Activated CD8-positive, alpha-beta memory T cell treated with anti-CD3 and anti-CD28 coated beads for 36 hours (primary cell): Measurements from ENCODE around the gene P2RX3. TPM values are rescaled to one million over a fixed set of nuclear protein-coding genes. Genes with fewer than 3 reads are reported as not detected.

Source experiments
- CTCF ChIA-PET: fragments of 350-600 bp; sonication (Branson Sonifier 250); formaldehyde crosslinking; loops from one replicate; lab custom pipeline; 2021; ENCODE audit warnings: antibody characterized with exemption; lab: Charles Lee
- POLR2A ChIA-PET: fragments of 350-600 bp; sonication (Branson Sonifier 250); formaldehyde crosslinking; loops from one replicate; lab custom pipeline; 2021; ENCODE audit warnings: antibody characterized with exemption; lab: Charles Lee
- total RNA-seq, 2 experiments: library from RNA; stranded (reverse); gene quantifications; one replicate each; pipeline ENCODE4 v1.2.3, GENCODE V29; 2021

Gene P2RX3
- total RNA-seq, 2 experiments from 2014 or later, result not detected

DNA sequence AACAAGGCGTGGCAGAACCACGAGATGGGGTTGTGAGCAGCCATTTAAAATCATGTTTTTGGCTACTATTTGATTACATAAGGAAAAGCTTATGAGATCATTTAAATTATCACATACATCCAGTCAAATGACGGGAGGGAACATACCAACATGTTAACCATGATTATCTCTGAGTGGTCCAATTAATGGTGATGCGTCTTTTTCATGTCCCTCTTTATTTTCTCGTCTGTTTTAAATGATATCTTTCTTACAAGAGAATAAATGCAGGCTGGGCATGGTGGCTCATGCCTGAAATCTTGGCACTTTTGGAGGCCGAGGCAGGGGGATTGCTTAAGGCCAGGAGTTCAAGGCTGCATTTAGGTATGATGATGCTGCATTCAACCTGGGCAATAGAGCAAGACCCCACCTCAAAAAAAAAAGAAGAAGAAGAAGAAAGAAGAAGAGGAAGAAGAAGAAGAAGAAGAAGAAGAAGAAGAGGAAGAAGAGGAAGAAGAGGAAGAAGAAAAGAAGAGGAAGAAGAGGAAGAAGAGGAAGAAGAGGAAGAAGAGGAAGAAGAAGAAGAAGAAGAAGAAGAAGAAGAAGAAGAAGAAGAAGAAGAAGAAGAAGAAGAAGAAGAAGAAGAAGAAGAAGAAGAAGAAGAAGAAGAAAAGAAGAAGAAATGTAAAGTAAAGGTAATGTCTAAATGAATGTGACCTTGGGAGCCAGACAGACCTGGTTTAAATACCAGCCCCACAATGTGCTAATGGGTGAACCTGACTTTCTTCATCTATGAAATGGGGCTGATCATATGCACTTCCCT, 65.0 kb downstream of the P2RX3 start:
- CTCF ChIA-PET, result interaction anchor here (0.9 kb wide), 1 partner anchor 53 kb away, joined by 4 read pairs; no protein-coding TSS in a partner anchor
- POLR2A ChIA-PET, result interaction anchor here (1.4 to 2.6 kb wide), 2 partner anchors 22 to 27 kb away, joined by 3 to 8 read pairs; no protein-coding TSS in a partner anchor

DNA sequence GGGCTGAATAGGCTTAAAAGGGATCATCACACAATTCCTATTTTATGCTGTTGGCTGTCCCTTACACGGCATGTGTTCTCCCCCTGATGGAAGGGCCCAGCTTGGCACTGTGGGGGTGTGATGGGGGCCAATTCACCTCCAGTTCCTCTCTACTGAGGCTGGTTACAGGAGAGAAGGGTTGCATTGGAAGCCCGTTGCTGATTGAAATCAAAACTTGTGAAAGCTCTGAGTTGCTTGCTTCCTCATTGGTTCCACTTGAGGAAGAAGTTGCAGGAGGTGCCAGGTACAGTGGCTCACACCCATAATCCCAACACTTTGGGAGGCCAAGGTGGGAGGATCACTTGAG, 65.6 kb downstream of the P2RX3 start:
- ChIA-PET POLR2A (interaction anchor here (2.6 kb wide), 1 partner anchor 21 kb away, joined by 8 read pairs; no protein-coding TSS in a partner anchor), CTCF (no interaction called here)

DNA sequence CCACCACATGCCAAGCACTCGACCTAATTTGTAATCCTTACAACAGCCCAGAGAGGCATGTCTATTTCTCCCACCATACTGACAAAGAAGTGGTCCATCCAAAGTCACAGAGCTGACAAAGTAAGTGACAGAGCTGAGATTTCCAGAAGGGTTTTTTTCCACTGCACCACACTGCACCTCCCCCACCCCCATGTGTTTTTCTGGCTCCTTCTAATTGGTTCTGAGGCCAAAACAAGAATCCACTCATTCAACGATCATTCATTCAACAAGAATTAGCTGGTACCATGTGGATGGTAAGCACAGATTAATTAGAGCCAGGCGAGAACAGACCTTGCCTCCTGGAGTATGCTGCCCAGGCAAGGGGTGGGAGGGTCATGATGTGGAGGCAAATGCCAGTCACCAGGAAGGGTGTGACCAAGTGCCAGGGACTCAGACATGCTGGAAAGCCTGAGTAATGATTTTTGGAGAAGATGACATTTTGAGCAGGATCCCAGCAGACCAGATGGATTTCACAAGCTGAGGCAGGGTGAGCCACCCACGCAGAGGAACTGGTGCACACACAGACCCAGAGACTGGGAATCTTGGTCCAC, 67.2 kb downstream of the P2RX3 start:
- ChIA-PET POLR2A (interaction anchor here (1.4 to 2.8 kb wide), 2 partner anchors 17 to 20 kb away, joined by 3 to 21 read pairs; no protein-coding TSS in a partner anchor), CTCF (interaction anchor here (1.1 to 2.5 kb wide), 3 partner anchors 15 to 29 kb away, joined by 3 to 7 read pairs (median 5); no protein-coding TSS in a partner anchor)

DNA sequence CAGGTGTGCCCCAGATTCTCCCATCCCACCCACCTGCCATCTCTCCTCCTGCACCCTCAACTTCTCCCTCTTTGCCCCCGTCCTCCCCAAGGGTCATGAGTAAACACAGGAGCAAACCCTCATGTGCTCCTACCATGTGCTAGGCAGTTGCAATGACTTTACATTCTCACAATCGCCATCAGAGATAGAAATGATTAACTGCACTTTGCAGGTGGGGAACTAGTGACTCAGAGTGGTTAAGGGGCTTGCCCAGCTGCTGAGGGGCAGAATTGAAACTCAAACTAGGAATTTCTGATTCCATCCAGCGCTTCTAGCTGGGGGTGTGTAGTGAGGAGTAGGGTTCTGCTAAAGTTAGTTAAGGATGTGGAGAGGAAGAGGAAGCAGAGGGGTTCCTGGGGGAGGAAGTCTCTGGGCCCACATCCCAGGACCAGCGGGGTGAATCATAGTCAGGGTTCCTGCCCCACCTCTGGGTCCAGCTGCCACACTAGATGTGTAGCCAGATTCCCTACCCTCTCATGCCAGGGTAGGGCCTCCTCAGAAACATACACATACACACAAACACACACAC, 68.3 kb downstream of the P2RX3 start:
- ChIA-PET POLR2A (interaction anchor here (1.3 to 2.8 kb wide), 4 partner anchors 10 to 18 kb away, joined by 3 to 21 read pairs (median 11); no protein-coding TSS in a partner anchor), CTCF (interaction anchor here (1.1 to 2.5 kb wide), 3 partner anchors 14 to 28 kb away, joined by 3 to 7 read pairs (median 5); no protein-coding TSS in a partner anchor)

DNA sequence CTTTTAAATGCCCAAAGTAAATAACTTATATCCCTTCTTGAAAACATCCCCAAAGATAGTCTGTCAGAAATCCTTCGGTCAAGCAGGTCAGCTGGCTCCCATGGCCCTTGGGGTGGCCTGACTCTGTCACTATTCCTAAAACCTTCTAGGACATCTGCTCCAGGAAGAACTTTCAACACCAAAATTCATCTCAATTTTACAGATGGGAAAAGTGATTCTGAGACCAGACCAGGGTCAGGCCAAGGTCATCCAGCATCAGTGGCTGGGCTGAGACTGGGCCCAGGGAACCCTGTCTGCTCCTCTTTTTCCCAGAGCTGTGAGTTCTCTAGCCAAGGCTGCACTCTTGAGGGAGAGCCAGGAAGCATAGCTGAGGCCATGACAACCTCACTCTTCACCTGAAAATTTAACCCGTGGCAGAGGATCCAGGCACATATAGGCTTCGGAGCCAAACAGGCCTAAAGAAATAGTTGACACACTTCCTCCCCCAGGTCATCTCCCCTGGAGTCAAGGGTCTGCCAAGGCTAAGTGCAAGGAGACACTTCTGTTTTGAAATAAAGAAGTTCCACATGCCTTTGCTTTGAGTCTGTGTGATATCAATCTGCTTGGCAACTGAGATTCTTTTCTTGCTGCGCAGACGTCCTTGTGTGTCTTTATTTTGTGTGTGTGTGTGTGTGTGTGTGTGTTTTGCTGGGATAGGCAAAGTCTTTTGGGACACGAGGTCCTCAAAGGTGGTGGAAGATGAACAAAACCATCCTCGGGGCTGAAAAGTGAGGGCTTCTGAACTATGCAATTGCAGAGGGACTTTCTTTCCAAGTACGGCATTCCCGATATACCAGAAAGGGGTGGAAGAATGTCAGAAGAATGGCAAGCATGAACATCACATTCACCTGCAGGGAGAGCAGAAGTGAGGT, 69.1 kb downstream of the P2RX3 start:
- CTCF ChIA-PET, result interaction anchor here (1.4 to 2.5 kb wide), 4 partner anchors 10 to 17 kb away, joined by 3 to 7 read pairs (median 4); no protein-coding TSS in a partner anchor
- POLR2A ChIA-PET, result interaction anchor here (1.2 to 2.8 kb wide), 5 partner anchors 8 to 18 kb away, joined by 3 to 21 read pairs (median 7); no protein-coding TSS in a partner anchor

DNA sequence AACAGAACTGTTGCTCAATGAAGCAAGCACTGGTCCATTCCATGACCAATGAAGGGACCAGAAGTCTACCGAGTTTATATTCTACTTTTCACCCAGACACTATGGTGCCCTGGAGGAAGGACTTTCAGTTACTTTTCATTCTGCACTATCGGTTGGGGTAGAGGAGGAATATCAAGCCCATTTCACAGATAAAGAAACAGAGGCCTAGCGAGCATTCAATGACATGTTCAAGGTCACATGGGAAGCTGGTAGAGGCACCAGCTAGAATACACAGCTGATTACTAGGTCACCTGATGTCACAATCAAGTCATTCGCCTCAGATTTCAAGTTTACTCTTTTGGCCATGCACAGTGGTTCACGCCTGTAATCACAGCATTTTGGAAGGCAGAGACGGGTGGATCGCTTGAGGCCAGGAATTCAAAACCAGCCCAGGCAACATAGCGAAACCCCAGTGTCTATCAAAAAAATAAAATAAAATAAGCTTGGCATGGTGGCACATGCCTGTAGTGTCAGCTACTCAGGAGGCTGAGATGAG, 69.9 kb downstream of the P2RX3 start:
- POLR2A ChIA-PET, result interaction anchor here (1.0 to 2.6 kb wide), 3 partner anchors 9 to 17 kb away, joined by 3 to 15 read pairs (median 7); no protein-coding TSS in a partner anchor
- CTCF ChIA-PET, result interaction anchor here (1.4 to 1.5 kb wide), 2 partner anchors 10 to 11 kb away, joined by 3 to 4 read pairs; no protein-coding TSS in a partner anchor

DNA sequence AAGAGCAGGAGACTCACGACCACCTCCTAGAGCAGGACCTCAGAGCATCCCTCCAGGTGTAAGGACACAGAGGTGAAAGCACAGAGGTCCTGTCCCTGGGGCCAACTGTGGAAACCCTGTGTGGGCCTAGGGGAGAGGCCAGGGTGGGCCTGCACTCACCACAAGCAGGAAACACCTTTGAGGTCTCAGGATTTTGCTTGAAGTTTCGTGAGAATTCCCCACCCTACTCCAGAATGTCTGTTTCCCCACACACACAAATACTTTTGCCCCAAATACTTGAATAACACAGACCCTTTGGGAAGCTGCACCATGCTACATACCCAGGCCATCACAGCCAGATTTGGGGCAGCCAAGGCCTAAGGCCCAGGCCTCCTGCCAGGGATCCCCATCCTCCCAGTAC, 70.6 kb downstream of the P2RX3 start:
- ChIA-PET CTCF (interaction anchor here (1.4 to 1.5 kb wide), 2 partner anchors 9 to 10 kb away, joined by 3 to 4 read pairs; no protein-coding TSS in a partner anchor), POLR2A (interaction anchor here (1.0 to 2.6 kb wide), 4 partner anchors 9 to 16 kb away, joined by 3 to 15 read pairs (median 6); no protein-coding TSS in a partner anchor)

DNA sequence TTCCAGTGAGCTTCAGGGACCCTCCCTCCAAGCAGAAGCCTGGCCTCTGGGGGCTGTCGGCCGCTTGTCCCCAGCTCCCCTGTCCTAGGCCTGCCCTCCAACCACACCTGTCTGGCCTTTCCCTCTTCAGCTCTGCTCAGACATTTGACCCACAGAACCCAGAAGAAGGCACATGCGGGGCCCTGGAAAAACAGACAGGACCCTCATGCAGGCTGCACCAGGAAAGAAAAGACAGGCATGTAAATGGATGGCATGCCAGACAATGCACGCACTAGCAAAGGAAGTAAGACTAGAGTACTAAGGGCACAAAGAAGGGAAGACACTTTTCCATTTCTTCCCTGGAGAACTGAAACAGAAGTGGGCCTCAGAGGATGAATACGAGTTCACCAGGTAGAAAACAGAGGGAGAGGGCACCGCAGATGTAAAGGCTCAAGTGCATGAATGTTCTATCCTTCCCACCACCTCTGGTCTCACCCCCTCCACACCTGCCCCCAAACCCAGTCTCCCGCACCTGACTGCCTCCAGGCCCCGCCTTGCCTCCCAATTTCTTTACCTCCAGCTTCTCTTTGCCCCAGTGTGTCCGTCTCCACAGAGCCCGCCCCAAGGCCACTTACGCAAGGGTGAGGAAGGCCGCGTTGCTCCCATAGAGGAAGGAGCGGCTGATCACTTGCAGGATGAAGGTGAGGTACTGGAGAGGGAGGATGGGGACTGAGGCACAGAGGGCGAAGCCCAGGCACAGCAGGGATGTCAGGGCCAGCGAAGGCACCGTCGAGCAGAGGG, 71.4 kb downstream of the P2RX3 start:
- ChIA-PET CTCF (interaction anchor here (0.5 to 1.5 kb wide), 3 partner anchors 8 to 117 kb away, joined by 3 to 4 read pairs (median 3); no protein-coding TSS in a partner anchor), POLR2A (interaction anchor here (1.1 to 1.5 kb wide), 2 partner anchors 8 to 11 kb away, joined by 3 to 4 read pairs; no protein-coding TSS in a partner anchor)

DNA sequence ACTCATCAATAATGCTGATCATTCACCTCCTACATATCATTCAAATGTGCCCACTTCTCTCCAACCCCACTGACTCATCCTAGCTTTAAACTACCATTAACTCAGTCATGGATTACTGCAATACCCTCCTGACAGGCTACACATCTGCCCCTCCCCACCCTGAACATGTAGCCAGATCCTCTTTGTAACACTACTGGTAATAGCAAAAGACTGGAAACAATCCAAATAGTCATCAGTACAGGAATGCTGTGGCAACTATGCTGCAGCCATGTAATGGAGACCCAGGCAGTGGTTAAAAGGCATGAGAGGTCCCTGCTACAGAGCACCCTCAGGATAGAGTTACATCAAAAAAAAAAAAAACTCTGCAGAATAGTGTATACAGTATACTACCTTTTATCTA, 72.1 kb downstream of the P2RX3 start:
- POLR2A ChIA-PET, result interaction anchor here (1.5 kb wide), 1 partner anchor 10 kb away, joined by 3 read pairs; no protein-coding TSS in a partner anchor

DNA sequence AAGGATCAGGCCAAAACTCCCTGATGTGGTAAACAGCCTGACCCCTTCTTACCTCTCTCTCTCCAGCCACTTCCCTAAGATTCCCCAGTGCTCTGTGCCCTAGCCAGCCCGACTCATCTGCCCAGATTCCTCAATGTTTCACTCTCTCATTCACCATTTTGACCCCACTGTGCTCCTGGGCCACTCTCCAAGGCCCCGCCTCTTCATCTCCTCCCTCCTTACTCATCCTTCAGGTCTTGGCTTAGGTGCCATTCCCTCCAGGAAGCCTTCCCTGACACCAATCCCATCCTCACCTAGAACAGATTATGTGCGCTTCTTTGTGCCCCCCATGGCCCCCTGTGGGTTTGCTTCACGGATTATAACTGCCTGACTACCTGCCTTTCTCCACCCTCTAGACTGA, 75.5 kb downstream of the P2RX3 start:
- POLR2A ChIA-PET, result no interaction called here
- CTCF ChIA-PET, result interaction anchor here (0.7 kb wide), 1 partner anchor 20 kb away, joined by 4 read pairs; no protein-coding TSS in a partner anchor

More for the DNA sequence above, 72.1 kb downstream of the P2RX3 start:
- CTCF ChIA-PET, result interaction anchor here (0.5 to 1.1 kb wide), 2 partner anchors 9 to 117 kb away, joined by 3 read pairs; no protein-coding TSS in a partner anchor

DNA sequence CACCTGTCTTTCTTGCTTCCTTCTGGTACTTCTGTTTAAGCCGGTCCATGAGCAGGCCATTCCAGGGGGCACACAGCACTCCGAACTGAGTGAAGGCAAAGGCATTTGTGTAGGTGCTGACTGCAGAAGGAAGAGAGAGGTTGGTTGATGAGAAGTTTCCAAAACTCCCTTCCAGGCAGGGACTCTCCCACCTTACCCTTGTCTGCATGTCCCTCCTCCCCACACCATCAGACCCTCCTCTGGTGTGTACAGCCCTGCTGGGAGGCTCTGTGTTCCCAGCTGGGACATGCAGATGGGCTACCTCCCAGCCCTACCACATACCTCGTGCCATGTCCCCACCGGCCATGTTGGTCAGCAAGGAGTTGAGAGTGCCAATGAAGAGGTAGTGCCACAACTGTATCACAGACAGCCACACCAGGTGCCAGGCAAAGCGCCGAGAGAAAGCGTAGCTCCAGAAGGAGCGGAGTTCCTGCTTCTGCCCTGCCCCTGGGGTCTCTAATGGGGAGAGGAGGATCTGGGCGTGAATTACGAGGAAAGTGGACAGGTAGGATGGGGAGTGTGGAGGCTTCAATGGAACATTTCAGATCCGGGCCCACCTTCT, 76.6 kb downstream of the P2RX3 start:
- POLR2A ChIA-PET, result no interaction called here

DNA sequence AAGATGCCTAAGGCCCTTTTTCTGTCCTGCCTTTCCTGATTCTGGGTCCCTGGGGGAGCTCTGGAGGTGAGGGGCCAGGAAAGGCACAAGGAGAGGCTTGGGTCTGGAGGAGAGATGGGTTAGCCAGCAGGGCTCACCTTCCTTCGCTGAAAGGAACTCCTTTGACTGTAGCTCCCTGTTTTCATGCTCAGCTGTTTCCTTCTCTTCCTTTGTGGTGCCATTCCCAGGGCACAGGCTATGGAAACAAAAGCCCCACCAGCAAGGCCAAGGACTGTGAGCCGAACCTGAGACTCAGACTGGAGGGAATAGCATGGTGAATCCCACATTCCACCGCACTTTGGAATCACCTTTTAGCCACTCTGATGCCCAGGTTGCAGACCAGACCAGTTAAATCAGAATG, 78.3 kb downstream of the P2RX3 start:
- ChIA-PET CTCF (no interaction called here), POLR2A (interaction anchor here (1.4 kb wide), 1 partner anchor 10 kb away, joined by 7 read pairs; no protein-coding TSS in a partner anchor)

More for the DNA sequence above, 76.6 kb downstream of the P2RX3 start:
- CTCF ChIA-PET, result no interaction called here

DNA sequence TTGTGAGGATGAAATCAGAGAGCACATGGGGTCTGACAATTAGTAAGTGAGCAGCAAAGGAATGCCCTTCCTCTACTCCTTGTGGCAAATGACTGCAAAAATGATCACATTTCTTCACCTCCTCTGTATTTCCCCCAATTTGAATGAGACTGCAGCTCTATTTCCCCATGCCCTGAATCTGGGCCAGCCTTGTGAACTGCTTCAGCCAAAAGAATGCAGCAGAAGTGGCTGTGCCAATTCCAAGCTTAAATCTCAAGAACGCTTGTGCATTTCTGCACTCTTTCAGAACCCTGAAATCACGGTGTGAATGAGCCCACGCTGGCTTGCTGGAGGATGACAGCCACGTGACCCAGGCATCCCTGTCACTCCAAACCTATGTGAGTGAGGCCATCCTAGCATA, 78.9 kb downstream of the P2RX3 start:
- ChIA-PET CTCF (interaction anchor here (1.4 kb wide), 1 partner anchor 9 kb away, joined by 4 read pairs; no protein-coding TSS in a partner anchor), POLR2A (interaction anchor here (1.4 kb wide), 1 partner anchor 10 kb away, joined by 7 read pairs; no protein-coding TSS in a partner anchor)

DNA sequence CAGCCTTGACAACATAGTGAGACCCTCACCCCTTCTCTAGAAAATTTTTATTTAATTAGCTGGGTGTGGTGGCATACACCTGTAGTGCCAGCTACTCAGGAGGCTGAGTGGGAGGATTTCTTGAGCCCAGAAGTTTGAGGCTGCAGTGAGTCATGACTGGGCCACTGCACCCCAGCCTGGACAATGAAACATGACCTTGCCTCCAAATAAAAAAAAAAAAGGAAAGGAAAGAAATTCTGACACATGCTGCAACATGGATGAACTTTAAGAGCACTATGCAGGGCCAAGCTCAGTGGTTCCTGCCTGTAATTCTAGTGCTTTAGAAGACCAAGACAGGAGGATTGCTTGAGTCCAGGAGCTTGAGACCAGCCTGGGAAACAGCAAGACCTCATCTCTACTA, 80.0 kb downstream of the P2RX3 start:
- ChIA-PET POLR2A (interaction anchor here (1.2 to 3.1 kb wide), 2 partner anchors 9 to 11 kb away, joined by 4 to 15 read pairs; no protein-coding TSS in a partner anchor), CTCF (interaction anchor here (0.7 to 1.4 kb wide), 2 partner anchors 10 to 24 kb away, joined by 3 to 4 read pairs; no protein-coding TSS in a partner anchor)

DNA sequence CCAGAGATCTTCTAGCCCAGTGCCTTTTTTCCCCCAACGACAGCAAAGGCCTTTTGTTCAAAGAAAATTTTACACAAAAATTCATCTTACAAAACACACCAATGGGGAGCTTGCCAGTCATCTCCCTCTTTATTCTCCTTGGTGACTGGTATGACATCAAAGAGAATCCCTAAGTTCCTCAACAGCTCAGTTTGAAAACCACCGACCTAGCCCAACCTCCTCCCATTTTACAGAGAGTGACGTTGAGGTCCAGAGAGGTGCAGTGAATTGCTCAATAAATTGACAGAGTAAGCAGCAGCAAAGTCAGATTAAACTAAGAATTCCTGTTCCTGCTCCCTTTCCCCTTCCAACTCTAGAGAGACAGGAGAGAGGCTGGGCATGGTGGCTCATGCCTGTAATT, 81.0 kb downstream of the P2RX3 start:
- ChIA-PET CTCF (interaction anchor here (0.9 to 1.4 kb wide), 3 partner anchors 9 to 13 kb away, joined by 3 to 5 read pairs (median 3); no protein-coding TSS in a partner anchor), POLR2A (interaction anchor here (1.4 to 3.1 kb wide), 2 partner anchors 12 to 14 kb away, joined by 3 to 15 read pairs; no protein-coding TSS in a partner anchor)
